GM12892 (cell line): ENCODE data around the gene SLC39A1.

ENCODE experiments used
- POLR2A ChIP-seq: IDR thresholded peaks from 2 replicates; pipeline ENCODE4 v1.6.1; 2011; ENCODE audit warnings: low read depth, low read length, control low read depth
- POLR2AphosphoS5 ChIP-seq: IDR thresholded peaks from 2 replicates; pipeline ENCODE4 v1.6.1; 2011; ENCODE audit warnings: low read depth, low read length, control low read depth
- TAF1 ChIP-seq: IDR thresholded peaks from 2 replicates; pipeline ENCODE4 v1.6.1; 2011; ENCODE audit warnings: low read depth, mild to moderate bottlenecking, control low read depth, low read length, borderline replicate concordance

- 0 out of 2 replicates have a peak, but pooled peaks have one; percentile 8 for TF ChIP-seq TAF1
- no peak for TF ChIP-seq POLR2AphosphoS5
- TF ChIP-seq POLR2A: peak; percentile 61; the same call in 1 of the 2 replicates
Observed at GRCh38 chr1:153958111-153958960, 5.0 kb downstream of the SLC39A1 start, which contains the start of gene CRTC2.
